IMR-90 (cell line): Measurements from ENCODE around the gene MIB1. TPM values are rescaled to one million over a fixed set of nuclear protein-coding genes. Genes with fewer than 3 reads are reported as not detected.

Experiments
- ATAC-seq: fragments of 200-7000 bp; cut with Tn5 transposase; 2 replicates; pipeline ENCODE4 v1.9.1; 2020; ENCODE audit warnings: low read depth, mild to moderate bottlenecking, moderate library complexity
- BruUV-seq: library from RNA; stranded (reverse); fragments of 400-500 nt; replicated peaks from 2 replicates; lab custom pipeline; 2021; lab: Mats Ljungman, UMichigan
- CTCF ChIA-PET: fragments of 300-600 bp; formaldehyde crosslinking; extraction: SDS; loops from one replicate; lab custom pipeline; 2021; ENCODE audit warnings: antibody characterized with exemption; lab: Yijun Ruan, JAX
- POLR2A ChIA-PET: fragments of 300-600 bp; sonication (Branson Sonifier 250); formaldehyde crosslinking; loops from one replicate; lab custom pipeline; 2022; ENCODE audit warnings: antibody characterized with exemption; ENCODE audit not compliant: unreplicated experiment; lab: Charles Lee
- DNase-seq: peaks from one replicate; pipeline ENCODE4 v3.0.0; 2013
- H2AFZ ChIP-seq: replicated peaks from 2 replicates; pipeline ENCODE3; 2013; ENCODE audit warnings: low read length, mild to moderate bottlenecking; ENCODE audit not compliant: poor library complexity
- H2AK5ac ChIP-seq: 2 replicates; pipeline ENCODE4 v1.6.1; 2013; ENCODE audit warnings: low read depth, low read length, inconsistent platforms
- H2AK9ac ChIP-seq: replicated peaks from 2 replicates; pipeline ENCODE3; 2013; ENCODE audit warnings: mild to moderate bottlenecking, low read depth, low read length, moderate library complexity; ENCODE audit not compliant: poor library complexity
- H2BK120ac ChIP-seq: 2 replicates; pipeline ENCODE4 v1.6.1; 2013; ENCODE audit warnings: low read depth, low read length, inconsistent platforms
- H2BK15ac ChIP-seq: 3 replicates; pipeline ENCODE4 v1.6.1; 2013; ENCODE audit warnings: low read depth, low read length, inconsistent platforms
- H2BK20ac ChIP-seq: 2 replicates; pipeline ENCODE4 v1.6.1; 2013; ENCODE audit warnings: low read depth, mild to moderate bottlenecking, inconsistent platforms, low read length, moderate library complexity
- H2BK5ac ChIP-seq: 2 replicates; pipeline ENCODE4 v1.6.1; 2013; ENCODE audit warnings: mild to moderate bottlenecking, low read depth, low read length, inconsistent platforms; ENCODE audit not compliant: poor library complexity, severe bottlenecking
- H3K14ac ChIP-seq: replicated peaks from 2 replicates; pipeline ENCODE4 v1.6.1; 2013; ENCODE audit warnings: low read depth, low read length, inconsistent platforms
- H3K18ac ChIP-seq: 2 replicates; pipeline ENCODE4 v1.6.1; 2013; ENCODE audit warnings: low read depth, low read length, control low read depth
- H3K23ac ChIP-seq: 2 replicates; pipeline ENCODE4 v1.6.1; 2013; ENCODE audit warnings: low read depth, low read length, inconsistent platforms
- H3K27ac ChIP-seq: 2 replicates; pipeline ENCODE4 v1.5.1; 2013; ENCODE audit warnings: mild to moderate bottlenecking, control low read depth, low read length; ENCODE audit not compliant: insufficient read depth
- H3K27me3 ChIP-seq: 2 replicates; pipeline ENCODE4 v1.6.1; 2013; ENCODE audit warnings: low read length; ENCODE audit not compliant: control insufficient read depth, insufficient read depth
- H3K36me3 ChIP-seq: 2 replicates; pipeline ENCODE4 v1.6.1; 2013; ENCODE audit warnings: low read length, mixed read lengths; ENCODE audit not compliant: control insufficient read depth, insufficient read depth
- H3K4ac ChIP-seq: 2 replicates; pipeline ENCODE4 v1.6.1; 2013; ENCODE audit warnings: low read depth, low read length, inconsistent platforms
- H3K4me1 ChIP-seq: 2 replicates; pipeline ENCODE4 v1.6.1; 2013; ENCODE audit warnings: low read length, mixed read lengths; ENCODE audit not compliant: control insufficient read depth, insufficient read depth
- H3K4me2 ChIP-seq: 2 replicates; pipeline ENCODE4 v1.6.1; 2013; ENCODE audit warnings: low read depth, mild to moderate bottlenecking, control low read depth, low read length, moderate library complexity
- H3K4me3 ChIP-seq: 2 replicates; pipeline ENCODE4 v1.5.1; 2013; ENCODE audit warnings: low read depth, mild to moderate bottlenecking, control low read depth, low read length, moderate library complexity; ENCODE audit not compliant: insufficient read depth
- H3K56ac ChIP-seq: 2 replicates; pipeline ENCODE4 v1.6.1; 2013; ENCODE audit warnings: low read length, inconsistent platforms; ENCODE audit not compliant: insufficient read depth; ENCODE audit errors: extremely low read depth
- H3K79me1 ChIP-seq, 2 experiments: 2 replicates each; pipeline ENCODE4 v1.6.1; 2013; ENCODE audit warnings: low read length in 2 of 2, inconsistent platforms in 1 of 2, low read depth in 1 of 2
- H3K9ac ChIP-seq: 2 replicates; pipeline ENCODE4 v1.6.1; 2013; ENCODE audit warnings: low read depth, low read length, control low read depth
- H3K9me1 ChIP-seq: 2 replicates; pipeline ENCODE4 v1.6.1; 2013; ENCODE audit warnings: low read length, inconsistent platforms; ENCODE audit not compliant: insufficient read depth
- H3K9me3 ChIP-seq: 2 replicates; pipeline ENCODE4 v1.6.1; 2013; ENCODE audit warnings: low read length; ENCODE audit not compliant: control insufficient read depth, insufficient read depth
- H4K20me1 ChIP-seq: 2 replicates; pipeline ENCODE4 v1.6.1; 2013; ENCODE audit warnings: low read length, inconsistent platforms; ENCODE audit not compliant: insufficient read depth
- H4K5ac ChIP-seq: 2 replicates; pipeline ENCODE4 v1.6.1; 2013; ENCODE audit warnings: mild to moderate bottlenecking, low read depth, low read length, control low read depth
- H4K8ac ChIP-seq, 2 experiments: 2 replicates each; pipeline ENCODE4 v1.6.1; 2013; ENCODE audit warnings: low read depth in 2 of 2, low read length in 2 of 2, control low read depth in 1 of 2, inconsistent platforms in 1 of 2
- H4K91ac ChIP-seq: 2 replicates; pipeline ENCODE4 v1.6.1; 2013; ENCODE audit warnings: low read depth, low read length, inconsistent platforms; ENCODE audit not compliant: insufficient read depth
- MAFK ChIP-seq: IDR thresholded peaks from 2 replicates; pipeline ENCODE4 v1.6.1; 2012; ENCODE audit warnings: low read depth, low read length, improper control_type of control experiment
- NFE2L2 ChIP-seq: fragments of 150-350 bp; IDR thresholded peaks from 2 replicates; pipeline ENCODE4 v1.6.1; 2016; ENCODE audit warnings: low read depth, mild to moderate bottlenecking, low read length
- RAD21 ChIP-seq: IDR thresholded peaks from 2 replicates; pipeline ENCODE4 v1.6.1; 2012; ENCODE audit warnings: low read length, improper control_type of control experiment
- WGBS, 2 experiments: methylation state at CpG; one replicate each; pipeline versions ENCODE4 v1.1.5 to v1.1.7; 2013; ENCODE audit warnings: missing lambda C conversion rate in 2 of 2; ENCODE audit not compliant: insufficient read length in 1 of 2; ENCODE audit errors: extremely low coverage in 2 of 2; 5-methylcytosine and 5-hydroxymethylcytosine counted together
- dilution Hi-C: fragments of 300-500 bp; cut with HindIII; formaldehyde crosslinking; loops from one replicate; pipeline ENCODE4 v1.14.3; 2018; ENCODE audit warnings: low sequenced_read_pairs; ENCODE audit not compliant: unreplicated experiment
- in situ Hi-C: fragments of 300-500 bp; cut with MboI; formaldehyde crosslinking; loops from 3 replicates; pipeline ENCODE4 v1.14.3; 2019; ENCODE audit warnings: low sequenced_read_pairs, inconsistent platforms, mixed read lengths
- intact Hi-C: fragments of 100-400 bp; cut with micrococcal nuclease; formaldehyde crosslinking; loops from 2 replicates; pipeline ENCODE4 v1.10.0; 2022
- polyA plus RNA-seq, 3 experiments: library from polyadenylated mRNA; depleted of rRNA; stranded (reverse); fragments of >200 nt; gene quantifications; 2 replicates each; pipeline ENCODE4 v1.2.3, GENCODE V29; 2012; ENCODE audit warnings: low replicate concordance in 1 of 3
- total RNA-seq: library from RNA; depleted of rRNA; stranded (reverse); fragments of >200 nt; gene quantifications from 2 replicates; pipeline ENCODE4 v1.2.3, GENCODE V29; 2012

MIB1 gene
- total and polyA plus RNA-seq, 2 of the 4 experiments (the other 2 are of a cell fraction): 5.9 to 80.1 TPM

DNA sequence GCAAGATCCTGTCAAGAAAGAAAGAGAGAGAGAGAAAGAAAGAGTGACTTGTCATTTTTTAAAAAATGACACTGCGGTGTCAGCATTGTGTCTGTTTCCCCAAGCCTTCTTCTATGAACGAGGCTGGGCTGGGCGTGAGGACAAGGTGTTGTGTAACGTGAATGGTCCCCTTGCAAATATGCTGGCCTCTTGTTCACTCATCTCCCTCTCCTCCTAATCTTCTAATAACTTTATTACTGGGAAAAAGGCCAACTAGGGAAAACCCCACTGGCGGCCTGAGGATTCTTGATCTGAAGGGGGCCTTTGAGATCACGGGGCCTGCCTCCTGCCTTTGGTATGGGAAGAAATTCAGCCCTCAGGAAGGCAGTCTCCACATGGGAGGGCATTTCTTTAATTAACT is 163.1 kb downstream of the MIB1 start:
- no peaks in the 10 kb centered on the region for H3K9me1 ChIP-seq
- ATAC-seq: no peak
- no TSS peak for BruUV-seq
- DNase-seq: no peak
- H2AK9ac ChIP-seq: no peak overlapping the region
- H2AFZ ChIP-seq: no peak overlapping the region
- H4K5ac ChIP-seq: no peak overlapping the region
- H3K4me2 ChIP-seq: no peak overlapping the region
- ChIA-PET CTCF (no interaction called here), POLR2A (no interaction called here)
- no peak overlapping the region for H2BK20ac ChIP-seq
- dilution Hi-C loops (no loop called here), in situ Hi-C loops (loop anchor here (10.0 to 25.0 kb wide), 3 partner anchors 661 to 1084 kb away; no protein-coding TSS in a partner anchor), intact Hi-C loops (no loop called here)
- no peaks in the 10 kb centered on the region for H3K79me1 ChIP-seq
- no peak overlapping the region for H3K27ac ChIP-seq
- no peak overlapping the region for H3K23ac ChIP-seq
- no peak overlapping the region for H3K4me3 ChIP-seq
- no peak overlapping the region for H2BK5ac ChIP-seq
- no peak overlapping the region for H3K14ac ChIP-seq
- H2AK5ac ChIP-seq: no peak overlapping the region
- H3K4me1 ChIP-seq: no peaks in the 10 kb centered on the region; the same call in 1 of the 2 replicates
- H4K91ac ChIP-seq: no peak overlapping the region
- H2BK15ac ChIP-seq: no peak overlapping the region
- H3K4ac ChIP-seq: no peak overlapping the region
- H3K9ac ChIP-seq: no peak overlapping the region
- H3K27me3 ChIP-seq: peaks cover 18% of the 10 kb centered on the region
- H4K20me1 ChIP-seq: no peaks in the 10 kb centered on the region
- no peak overlapping the region for H3K18ac ChIP-seq
- no peak overlapping the region for H2BK120ac ChIP-seq
- WGBS, 2 experiments: no CpG with 5 or more reads among the region's 6 CpGs
- H3K56ac ChIP-seq: no peak overlapping the region
- TF ChIP-seq RAD21: no peak
- TF ChIP-seq MAFK: no peak
- no peak for TF ChIP-seq NFE2L2
- no peaks in the 10 kb centered on the region for H3K36me3 ChIP-seq
- no peaks in the 10 kb centered on the region for H3K9me3 ChIP-seq
- H4K8ac ChIP-seq: no peak overlapping the region
